GM21390 (cell line): ENCODE data around the gene ARHGAP1.

Experiments
- ATAC-seq: cut with Tn5 transposase; IDR thresholded peaks from one replicate; pipeline ENCODE4 v1.9.1; 2021; ENCODE audit not compliant: unreplicated experiment

ARHGAP1 gene

DNA sequence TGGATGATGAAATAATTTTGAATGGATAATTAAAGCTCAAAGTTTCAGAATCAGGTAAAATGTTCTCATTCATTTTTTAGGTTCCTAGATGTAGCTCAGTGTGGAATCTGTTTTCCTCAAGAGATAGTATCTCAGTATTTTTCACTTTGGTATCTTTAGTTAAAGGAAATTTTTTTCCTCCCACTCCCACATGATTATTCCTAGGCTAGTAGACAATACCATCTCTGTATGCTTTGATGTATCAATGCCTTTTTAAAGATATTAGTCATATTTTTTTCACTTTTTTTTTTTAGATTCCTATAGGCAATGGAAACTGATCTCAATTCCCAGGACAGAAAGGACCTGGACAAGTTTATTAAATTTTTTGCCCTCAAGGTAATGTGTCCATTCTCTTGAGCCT is 56.4 kb downstream of the ARHGAP1 start:
- ATAC-seq = no peak

DNA sequence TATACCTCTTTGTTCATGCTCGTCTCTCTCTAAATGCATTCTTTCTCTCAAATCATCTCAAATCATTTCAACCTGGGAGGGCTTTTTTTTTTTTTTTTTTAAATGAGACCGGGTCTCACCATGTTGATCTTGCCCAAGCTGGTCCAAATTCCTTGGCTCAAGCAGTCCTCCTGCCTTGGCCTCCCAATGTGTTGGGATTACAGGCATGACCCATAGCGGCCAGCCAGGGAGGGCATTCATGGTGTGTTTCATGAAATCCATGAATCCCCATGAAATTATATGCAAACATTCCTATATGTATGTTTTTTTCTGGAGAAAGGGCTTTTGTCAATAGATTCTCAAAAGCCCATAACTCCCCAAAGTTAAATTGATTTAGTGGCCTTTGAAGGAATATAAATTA is 56.9 kb downstream of the ARHGAP1 start:
- ATAC-seq = no peak

DNA sequence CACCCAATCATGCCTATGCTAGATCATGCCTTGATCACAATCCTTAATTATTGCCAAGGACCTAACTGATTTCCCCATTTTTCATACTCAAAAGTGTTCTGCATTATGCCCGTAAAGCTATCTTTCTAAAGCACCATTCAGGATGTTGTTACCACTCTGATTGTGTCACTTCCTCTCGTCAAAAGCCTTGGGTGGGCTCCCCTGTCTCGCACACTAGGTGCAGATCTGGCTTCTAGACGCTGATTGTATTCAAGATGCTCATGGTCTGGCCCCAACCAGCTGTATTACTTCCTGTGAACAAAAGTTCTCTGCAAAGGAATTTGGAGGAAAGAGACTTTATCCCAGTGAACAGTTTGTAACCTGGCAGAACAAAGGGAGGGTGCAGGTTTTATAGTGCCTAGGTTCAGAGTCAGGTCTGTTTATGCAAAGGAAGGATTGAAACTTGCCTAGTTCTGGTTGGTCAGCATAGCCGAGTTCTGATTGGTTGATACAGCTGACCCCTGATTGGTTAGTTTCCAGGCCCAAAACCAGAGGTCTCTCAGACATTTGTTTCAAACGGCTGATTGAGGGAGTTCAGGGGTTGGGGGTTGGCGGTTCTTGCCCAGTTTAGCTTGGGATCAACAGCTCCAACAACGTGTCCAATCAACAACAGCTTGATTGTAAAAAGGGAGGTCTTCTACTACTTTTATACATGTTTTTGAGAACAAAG is 57.6 kb downstream of the ARHGAP1 start:
- no peak for ATAC-seq

GRCh38 chr11:46641639-46642038 is 58.8 kb downstream of the ARHGAP1 start:
- ATAC-seq = no peak

GRCh38 chr11:46640036-46640788 is 60.2 kb downstream of the ARHGAP1 start:
- ATAC-seq = no peak

DNA sequence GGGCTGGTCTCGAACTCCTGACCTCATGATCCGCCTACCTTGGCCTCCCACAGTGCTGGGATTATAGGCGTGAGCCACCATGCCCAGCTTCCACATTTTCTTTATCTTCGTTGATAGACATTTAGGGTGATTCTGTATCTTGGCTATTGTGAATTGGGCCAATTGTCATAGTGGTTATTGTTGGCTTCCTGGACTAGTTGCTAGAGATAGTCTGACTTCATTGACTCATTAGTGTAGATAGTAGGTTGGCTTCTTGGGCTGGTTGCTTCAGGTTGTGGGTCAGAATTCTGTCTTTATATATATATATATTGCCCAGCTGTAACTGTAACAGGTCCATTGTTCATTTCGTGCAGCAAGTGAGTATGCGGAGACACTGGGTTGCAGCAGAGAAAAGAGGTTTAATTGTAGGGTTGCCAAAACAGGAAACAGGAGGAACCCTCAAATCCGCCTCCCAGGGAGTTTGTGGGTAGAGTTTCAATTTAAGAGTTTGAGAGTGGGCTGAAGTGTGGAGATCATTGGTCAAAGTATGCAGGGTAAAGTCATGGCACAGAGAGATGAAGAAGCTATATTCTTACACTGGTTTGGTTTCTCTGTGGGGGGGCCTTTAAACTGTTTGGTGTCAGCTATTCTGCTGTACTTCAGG is 61.1 kb downstream of the ARHGAP1 start:
- ATAC-seq = no peak

DNA sequence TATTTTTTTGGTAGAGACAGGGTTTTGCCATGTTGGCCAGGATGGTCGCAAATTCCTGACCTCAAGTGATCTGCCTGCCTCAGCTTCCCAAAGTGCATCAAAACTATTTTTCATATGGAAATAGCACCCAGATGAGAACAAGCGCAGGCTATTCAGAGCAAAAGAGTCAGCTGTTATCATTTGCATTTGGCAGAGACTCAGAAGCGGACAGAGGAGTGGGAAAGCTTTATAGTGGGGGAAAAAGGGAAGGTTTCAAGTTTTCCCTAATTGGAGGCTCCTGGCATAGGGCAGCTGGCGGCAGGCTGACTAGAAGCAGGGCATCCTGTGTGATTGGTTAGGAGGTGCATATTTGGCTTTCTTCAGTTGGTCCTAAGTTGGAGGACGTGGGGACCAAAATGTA is 62.9 kb downstream of the ARHGAP1 start:
- ATAC-seq = no peak

DNA sequence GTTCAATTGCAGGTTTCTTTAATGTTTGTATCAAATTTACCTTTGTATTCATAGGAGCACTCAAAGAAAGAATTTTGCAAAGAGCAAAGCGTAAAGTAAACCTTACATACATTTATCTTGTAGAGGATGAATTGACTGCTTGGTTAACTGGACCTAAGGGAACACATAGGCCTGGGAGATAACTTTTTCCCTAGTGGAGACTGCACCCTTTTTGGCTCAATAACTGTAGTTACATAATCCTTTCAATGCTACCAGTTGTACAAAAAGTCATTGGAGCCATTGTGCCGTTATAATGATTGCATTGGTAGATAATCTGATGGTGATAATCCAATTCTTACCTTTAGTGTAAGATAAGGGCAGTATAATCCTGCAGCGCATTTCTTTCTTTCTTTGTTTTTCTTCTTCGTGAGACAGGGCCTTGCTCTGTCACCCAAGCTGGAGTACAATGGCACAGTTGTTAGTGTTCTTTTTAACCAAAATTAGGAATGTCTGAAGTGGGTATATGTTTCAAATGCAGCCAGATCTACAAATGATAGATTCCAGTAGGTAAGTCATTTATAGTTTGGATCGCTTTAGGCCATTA is 64.8 kb downstream of the ARHGAP1 start:
- no peak for ATAC-seq

GRCh38 chr11:46633291-46634217 is 66.9 kb downstream of the ARHGAP1 start:
- ATAC-seq = no peak

DNA sequence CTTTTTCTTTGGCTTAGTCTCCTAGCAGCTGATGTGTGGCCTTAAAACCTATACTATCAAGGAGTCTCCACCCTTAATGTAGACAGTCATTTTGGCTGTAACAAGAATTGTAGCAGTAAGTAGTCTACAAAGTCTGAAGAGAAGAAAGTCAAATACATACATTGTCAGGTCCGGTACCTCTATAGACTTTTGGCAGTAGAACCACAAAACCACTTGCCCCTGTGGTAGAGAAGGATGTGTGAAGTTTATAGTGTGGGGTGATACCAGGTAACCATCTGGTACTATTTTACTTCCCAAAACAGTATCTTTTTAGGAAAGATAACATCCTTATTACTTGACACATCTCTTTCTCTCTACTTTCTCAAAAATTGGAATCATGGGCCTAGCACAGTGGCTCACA is 67.9 kb downstream of the ARHGAP1 start:
- no peak for ATAC-seq

DNA sequence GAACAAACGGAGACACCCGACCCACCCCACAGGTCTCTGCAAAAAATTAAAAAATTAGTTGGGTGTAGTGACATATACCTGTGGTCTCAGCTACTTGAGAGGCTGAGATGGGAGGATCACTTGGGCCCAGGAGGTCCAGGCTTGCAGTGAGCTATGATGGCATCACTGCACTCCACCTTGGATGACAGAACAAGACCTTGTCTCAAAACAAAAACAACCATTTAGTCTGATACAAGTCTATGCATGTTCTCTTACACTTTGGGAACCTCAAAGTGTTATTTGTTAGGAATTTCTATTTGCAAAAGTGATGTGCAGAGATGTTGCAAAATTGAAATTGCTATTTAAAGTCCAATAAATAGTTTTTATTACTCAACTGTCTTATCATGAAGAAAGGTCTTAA is 68.7 kb downstream of the ARHGAP1 start:
- ATAC-seq = no peak

GRCh38 chr11:46630237-46630636 is 70.2 kb downstream of the ARHGAP1 start:
- ATAC-seq = no peak

- ATAC-seq = no peak
Measured at GRCh38 chr11:46628961-46629360, 71.5 kb downstream of the ARHGAP1 start.
